B cell (primary cell): ENCODE results near the gene BBC3.

ENCODE experiments used
- CTCF ChIP-seq: fragments of 200-600 bp; IDR thresholded peaks from one replicate; pipeline ENCODE4 v1.8.0; 2022; ENCODE audit warnings: antibody characterized with exemption, mild to moderate bottlenecking
- EZH2 ChIP-seq: IDR thresholded peaks from 2 replicates; pipeline ENCODE4 v1.6.1; 2012; ENCODE audit warnings: borderline replicate concordance, low read depth, mild to moderate bottlenecking, moderate library complexity, low read length; ENCODE audit not compliant: insufficient read depth, poor library complexity, severe bottlenecking

GRCh38 chr19:47179653-47180310 lies 51.2 kb downstream of the BBC3 start:
- no peak for TF ChIP-seq CTCF
- TF ChIP-seq EZH2: no peak
